GOT3 (cell line): Measurements from ENCODE around the gene ARID4B.
A peak's percentile ranks its signal among the peaks of the same experiment; 100 is the strongest.
"Not testable (repeated sequence)": the region's sequence is repeated elsewhere in the genome, so short reads cannot be mapped to it uniquely, and the experiment has no call there.

Experiments used
- DNase-seq: peaks from one replicate; lab custom pipeline; 2025; ENCODE audit warnings: mixed read lengths; lab: John Stamatoyannopoulos, UW

ARID4B gene

DNA sequence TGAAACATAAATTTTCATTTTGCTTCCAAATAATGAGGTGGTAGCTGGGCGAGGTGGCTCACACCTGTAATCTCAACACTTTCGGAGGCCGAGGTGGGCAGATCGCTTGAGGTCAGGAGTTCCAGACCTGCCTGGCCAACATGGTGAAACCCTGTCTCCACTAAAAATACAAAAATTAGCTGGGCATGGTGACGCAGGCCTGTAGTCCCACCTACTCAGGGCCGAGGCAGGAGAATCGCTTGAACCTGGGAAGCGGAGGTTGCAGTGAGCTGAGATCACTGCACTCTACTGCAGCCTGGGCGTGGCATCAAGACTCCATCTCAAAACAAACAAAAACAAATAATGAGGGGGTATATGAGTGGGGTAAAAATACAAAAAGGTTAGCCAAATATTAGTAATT lies 168.0 kb downstream of the ARID4B start:
- DNase-seq: not testable (repeated sequence)

DNA sequence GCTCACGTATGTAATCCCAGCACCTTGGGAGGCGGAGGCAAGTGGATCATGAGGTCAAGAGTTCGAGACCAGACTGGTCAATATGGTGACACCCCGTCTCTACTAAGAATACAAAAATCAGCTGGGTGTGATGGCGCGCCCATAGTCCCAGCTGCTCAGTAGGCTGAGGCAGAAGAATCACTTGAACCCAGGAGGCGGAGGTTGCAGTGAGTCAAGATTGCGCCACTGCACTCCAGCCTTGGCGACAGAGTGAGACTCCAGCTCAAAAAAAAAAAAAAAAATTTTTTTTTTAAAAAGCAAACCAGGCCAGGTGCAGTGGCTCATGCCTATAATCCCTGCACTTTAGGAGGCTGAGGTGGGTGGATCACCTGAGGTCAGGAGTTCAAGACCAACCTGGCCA lies 168.7 kb downstream of the ARID4B start:
- DNase-seq: not testable (repeated sequence)

DNA sequence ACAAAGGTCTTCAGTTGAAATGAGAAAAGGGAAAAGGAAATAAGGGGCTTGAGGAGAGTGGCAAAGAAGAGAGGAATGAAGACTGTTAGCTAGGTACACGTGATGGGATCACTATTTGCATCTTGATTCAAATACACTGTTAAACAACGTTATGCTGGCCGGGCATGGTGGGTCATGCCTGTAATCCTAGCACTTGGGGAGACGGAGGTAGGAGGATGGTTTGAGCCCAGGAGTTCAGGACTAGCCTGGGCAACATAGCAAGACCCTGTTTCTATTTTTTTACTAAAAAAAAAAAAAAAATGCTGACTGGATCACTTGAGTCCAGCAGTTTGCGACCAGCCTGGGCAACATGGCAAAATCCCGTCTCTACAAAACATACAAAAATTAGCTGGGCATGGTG lies 169.3 kb downstream of the ARID4B start:
- DNase-seq: no peak

DNA sequence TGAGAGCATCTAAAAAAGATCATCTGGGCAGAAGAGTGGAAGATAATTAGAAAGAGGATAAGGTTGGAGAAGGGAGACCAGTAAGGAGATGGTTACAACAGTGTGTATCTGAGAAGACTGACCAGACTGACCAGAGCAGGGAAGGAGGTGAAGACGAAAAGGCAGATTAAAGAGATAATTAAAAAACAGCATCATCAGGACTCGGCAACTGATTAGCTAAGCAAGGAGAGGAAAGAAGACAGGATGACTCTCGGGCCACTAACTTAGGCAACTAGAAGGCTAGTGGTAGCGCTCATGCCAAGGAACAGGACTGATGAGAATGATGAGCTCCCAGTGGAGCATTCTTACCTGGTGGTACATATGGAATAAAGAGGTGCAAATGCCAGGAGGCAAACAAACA lies 170.8 kb downstream of the ARID4B start:
- no peak for DNase-seq

DNA sequence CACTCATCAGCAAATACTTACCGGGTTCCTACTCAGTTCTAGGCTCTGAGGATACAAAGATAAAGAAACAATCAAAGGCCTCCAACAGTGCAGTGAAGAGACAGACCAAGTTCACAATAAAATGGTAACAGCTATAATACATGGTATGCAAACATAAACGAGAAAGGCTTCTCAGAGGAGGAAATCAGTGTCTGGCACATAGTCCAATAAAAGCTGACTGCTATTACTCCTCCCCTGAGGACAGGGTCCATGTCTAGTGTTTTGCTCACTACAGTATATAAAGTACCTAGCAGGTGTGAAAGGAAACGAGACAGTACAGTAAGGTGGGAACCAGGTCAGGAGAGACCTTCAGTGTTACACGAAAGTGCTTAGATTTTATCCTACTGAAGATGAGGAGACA lies 171.2 kb downstream of the ARID4B start:
- DNase-seq: no peak

DNA sequence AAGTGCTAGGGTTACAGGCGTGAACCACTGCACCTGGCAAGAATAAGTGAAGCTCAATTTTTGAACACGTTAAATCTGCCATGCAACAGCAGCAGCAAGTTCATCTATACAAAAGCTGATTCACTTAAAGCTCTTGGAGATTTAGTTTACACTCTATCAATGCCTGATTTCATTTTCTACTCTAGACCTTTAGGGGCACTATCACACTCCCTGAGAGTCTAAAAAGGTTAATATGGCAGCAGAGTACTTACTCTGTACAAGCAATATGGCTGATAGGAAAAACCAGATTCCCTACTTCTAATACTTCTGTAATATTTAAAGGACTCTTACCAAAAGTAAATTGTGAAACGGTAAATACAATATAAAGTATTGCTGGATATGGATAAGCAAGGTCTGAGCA lies 171.7 kb downstream of the ARID4B start:
- no peak for DNase-seq

DNA sequence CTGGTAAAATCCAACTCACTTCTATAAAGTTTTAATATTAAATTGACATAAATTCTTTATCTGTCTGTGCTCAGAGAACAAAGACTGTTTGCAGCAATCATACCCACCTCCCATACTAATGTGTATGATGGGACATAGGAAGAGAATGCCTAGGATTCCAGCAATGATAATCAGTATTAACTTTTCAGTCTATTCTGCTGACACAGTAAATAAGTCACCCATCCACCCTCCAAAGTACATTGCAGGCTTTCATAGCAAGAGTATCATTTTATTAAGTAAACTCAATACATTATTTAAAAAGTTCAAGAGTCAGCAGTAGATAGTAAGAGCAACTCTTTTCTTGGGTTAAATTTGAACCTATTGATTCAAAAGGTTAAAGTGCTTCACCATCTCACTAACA lies 175.7 kb downstream of the ARID4B start:
- no peak for DNase-seq

DNA sequence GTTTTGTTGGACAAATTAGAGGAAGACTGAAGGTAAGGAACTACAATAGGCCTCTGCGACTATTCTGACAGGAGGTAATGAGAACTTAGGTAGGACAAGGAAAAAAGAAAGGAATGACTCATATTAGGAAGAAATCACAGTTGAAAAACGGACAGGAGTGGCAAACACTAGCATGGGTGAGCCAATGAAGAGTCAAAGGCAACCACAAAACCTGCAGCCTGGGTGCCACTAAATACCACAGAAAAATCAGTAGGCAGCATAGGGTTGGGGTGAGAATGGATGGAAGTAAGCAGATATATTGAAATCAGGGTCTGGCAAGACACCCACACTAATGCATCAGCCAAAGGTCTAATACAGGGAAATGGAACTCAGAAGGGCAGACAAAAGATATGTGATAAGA lies 176.9 kb downstream of the ARID4B start:
- no peak for DNase-seq

DNA sequence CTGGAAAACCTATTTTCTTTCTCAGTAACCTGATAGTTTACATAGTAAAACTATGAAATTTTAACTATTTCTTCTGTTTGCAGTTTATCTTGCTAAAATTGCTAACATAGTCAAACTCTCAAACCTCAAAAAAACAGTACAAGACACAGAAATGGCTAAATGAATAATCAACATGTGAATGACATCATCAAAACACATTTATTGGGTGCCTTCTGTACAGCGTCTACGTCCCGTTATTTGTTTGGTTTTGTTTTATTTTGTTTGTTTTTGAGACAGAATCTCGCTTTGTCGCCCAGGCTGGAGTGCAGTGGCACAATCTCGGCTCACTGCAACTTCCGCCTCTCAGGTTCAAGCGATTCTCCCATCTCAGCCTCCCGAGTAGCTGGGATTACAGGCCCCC lies 178.2 kb downstream of the ARID4B start:
- DNase-seq: no peak

DNA sequence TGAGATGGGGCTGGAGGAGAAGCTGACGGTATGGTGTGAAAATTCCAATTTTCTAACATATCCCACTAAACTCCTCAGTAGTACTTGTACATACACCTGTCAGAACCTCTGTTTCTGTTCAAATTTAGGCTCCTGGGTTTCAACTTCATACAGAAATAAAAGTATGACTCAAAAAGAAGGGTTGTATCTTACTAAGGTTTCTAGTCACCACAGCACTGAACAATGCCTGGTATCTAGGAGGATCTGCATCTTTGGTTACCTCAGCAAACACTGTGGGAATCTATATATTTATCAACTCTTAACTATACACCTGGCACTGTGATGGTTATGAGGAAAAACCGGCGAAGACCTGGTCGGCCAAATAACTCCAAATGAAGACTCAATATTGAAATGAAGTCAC lies 180.7 kb downstream of the ARID4B start:
- DNase-seq: no peak

DNA sequence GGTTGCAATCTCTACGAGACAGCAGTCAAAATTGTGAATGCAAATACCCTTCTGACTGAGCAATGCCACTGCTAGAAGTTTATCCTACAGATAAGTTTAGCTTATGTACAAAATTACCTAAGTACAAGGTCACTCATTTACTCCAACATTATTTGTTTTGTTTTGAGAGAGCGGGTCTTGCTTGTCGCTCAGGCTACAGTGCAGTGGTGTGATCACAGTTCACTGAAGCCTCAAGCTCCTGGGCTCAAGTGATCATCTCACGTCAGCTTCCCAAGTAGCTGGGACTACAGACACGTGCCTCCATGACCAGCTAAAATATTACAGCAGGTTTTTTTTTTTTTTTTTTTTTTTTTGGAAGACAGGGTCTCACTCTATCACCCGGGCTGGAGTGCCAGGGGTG lies 182.3 kb downstream of the ARID4B start:
- DNase-seq: no peak

DNA sequence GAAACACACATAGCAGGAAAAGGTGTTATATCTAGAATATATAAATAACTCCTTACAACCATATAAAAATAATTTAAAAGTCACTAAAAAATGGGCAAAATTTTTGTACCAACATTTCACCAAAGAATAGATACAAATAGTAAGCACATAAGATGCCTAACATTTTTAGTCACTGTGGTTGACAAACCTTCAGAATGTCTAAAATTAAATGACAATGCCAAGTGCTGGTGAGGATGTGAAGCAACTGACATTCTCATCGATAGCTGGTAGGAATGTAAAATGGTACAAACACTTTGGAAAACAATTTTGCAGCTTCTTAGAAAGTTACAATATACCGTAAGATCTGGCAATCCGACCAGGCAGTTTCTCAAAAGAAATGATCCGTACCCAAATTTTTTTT lies 185.0 kb downstream of the ARID4B start:
- DNase-seq: no peak

DNA sequence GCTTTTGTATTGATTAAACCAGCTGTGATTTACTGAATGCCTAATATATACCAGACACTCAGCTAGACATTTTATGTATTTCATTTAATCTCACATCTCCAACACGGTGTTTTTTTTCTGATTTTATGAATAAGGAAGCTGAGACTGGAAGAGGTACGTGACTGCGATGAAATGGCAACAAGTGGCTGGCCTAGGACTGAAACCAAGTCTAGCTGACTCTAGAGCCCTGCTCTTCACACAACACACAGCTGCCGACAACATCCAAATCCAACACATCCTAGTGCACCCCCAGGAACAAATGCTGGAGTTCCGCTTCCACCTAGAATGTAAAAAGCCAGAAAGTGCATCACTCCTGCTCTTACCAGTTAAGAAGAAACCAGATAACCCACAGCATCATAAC lies 188.7 kb downstream of the ARID4B start:
- DNase-seq: no peak

DNA sequence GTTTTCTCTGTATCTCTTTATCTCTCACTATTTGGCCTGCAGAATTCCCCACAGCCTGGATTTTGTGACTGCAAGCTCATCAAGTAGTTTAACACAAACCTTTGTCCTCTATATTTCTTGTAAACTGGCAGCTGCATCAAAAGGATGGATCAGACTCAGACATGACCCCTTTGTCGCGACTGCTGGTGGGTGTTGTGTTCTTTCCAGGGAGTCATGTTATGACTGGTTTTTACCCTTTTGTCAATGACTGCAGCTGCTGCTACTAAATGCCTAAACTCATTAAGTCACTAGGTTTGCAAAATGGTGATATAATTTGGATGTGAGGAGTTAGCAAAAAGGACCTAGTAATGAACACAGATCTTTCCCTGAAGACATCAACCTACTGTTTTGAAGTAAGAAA lies 189.2 kb downstream of the ARID4B start:
- DNase-seq: no peak

DNA sequence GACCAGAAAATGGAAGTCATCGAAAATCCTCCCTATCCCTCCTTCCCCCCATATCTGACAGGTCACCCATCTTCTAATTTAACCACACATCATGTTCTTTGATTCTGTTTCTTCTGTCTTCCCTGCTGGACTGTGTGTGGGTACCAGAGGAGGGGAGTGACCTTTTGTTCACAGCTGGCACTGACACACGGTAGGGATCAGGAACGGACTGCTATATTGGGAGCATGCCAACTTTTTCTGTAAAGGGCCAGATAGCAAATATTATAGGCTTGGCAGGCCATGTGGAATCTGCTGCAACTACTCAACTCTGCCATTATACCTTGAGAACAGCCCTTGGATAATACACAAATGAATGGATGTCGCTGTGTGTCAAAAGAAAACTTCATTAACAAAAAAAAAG lies 191.9 kb downstream of the ARID4B start:
- DNase-seq: no peak

DNA sequence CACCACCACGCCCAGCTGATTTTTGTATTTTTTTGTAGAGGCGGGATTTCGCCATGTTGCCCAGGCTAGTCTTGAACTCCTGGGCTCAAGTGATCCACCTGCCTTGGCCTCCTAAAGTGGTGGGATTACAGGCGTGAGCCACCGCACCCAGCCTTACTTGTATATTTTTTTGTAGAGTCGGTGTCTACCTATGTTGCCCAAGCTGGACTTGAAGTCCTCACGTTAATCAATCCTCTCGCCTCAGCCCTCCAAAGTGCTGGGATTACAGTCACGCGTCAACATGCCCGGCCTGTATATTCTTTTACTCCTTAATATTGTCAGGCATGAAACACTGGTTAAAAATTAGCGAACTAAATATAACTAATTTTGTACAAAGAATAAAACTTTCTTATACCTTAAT lies 193.8 kb downstream of the ARID4B start:
- no peak for DNase-seq

DNA sequence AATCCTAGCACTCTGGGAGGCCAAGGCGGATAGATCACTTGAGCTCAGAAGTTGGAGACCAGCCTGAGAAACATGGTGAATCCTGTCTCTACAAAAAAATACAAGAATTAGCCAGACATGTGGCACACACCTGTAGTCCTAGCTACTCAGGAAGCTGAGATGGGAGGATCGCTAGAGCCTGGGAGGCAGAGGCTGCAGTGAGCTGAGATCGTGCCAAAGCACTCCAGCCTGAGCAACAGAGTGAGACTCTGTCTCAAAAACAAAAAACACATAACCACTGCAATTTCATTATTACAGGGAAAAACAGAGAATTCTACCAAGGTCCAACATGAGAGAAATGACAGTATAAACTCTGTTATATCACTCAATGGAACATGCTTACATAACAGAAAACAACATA lies 194.9 kb downstream of the ARID4B start:
- no peak for DNase-seq

DNA sequence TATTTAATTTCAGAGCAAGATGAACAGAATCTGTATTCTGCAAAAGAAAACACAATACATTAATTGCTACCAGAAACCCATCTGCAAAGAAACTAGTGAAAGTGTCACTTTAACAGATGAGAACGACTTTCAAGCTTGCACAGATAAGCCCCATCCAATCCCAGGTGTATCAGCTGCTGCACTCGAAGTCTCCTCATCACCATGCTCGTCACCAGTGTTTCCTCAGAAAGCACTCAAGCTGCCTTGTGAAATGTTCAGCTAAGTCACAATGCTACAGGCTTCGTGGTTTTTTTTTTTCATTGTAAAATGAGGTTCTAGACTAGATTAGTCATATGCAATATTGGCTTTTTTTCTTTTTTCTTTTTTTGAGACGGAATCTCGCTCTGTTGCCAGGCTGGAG lies 196.0 kb downstream of the ARID4B start:
- no peak for DNase-seq

DNA sequence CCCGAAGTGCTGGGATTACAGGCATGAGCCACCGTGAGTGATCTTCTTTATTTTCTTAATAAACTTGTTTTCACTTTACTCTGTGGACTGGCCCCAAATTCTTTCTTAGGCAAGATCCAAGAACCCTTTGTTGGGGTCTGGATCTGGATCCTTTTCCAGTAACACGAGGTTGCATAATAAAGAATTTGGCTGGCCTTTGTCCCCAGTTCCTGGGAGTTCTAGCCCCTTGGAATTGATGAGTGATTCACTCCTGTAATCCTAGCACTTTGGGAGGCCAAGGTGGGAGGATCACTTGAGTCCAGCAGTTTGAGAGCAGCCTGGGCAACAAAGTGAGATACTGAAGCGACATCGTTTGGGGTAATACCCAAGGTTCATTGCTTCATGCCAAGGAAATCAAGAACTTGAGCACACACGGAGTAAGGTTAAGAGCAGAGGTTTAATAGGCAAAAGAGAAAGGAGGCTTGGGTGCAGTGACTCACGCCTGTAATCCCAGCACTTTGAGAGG lies 197.2 kb downstream of the ARID4B start:
- DNase-seq: no peak

DNA sequence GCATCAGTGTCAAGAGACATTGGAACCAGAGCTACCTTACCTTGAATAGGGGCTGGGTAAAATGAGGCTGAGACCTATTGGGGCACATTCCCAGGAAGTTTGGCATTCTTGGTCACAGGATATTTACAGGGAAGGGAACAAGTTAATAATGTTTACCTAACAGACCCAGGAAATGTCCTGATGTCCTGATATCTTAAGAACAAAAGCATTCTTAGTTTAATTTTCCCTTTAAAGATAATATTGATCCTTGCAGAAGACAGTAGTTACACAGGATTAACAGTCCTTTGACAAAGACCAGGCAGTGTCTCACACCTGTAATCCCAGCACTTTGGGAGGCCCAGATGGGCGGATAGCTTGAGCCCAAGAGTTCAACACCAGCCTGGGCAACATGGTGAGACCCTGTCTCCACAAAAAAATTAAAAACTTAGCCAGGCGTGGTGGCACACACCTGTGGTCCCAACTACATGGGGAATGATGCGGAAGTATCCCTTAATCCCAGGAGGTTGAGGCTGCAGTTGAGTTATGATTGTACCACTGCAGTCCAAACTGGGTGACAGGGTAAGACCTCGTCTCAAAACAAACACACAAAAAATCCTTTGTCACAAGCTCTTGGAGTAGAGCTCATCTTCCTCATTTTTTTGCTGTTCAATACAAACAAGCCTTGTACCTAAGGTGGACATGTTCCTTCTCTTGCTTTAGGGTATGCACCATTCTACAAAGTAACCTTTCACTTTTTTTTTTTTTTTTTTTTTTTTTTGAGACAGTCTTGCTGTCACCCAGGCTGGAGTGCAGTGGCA lies 198.0 kb downstream of the ARID4B start:
- DNase-seq: no peak

DNA sequence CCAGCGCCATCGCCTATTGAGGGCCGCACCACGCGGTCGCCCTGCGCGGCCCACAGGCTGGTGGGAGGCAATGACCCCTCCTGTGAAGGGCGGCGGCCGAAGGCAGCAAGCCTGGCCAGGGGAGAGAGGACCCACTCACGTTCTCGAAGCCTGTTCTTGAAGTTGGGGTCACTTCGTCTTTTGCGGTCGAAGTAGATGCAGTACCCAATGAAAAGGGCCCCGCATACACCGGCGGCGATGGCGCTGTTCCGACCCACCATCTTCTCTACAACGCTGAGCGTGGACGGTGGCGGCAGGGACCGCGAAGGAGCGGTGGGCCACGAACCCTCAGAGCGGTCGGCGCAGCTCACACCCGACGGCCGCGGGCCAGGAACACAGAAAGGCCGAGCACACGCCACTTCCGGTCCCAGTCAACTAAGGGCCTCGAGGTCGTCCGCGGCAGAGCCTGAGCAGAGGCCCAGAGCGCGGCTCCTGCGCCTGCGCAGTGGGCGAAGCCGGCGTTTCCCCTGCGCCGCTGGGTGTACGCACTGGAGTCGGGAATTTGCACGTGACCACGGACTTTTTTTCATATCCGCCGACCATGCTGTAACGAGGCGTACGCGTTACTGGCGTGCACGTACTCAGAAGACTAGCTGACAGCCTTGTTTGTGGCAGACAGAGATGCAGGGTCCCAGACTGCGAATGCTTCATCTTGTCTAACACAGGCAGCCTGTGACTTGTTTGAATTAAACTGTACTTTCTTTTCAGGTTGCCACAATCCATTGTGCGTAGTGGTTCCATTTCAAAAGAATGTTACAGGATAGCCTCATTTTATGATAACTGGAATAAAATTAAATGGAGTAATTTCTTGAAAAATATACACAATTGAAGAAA lies 199.3 kb downstream of the ARID4B start, which contains the start of gene TOMM20:
Gene TOMM20 (minus strand): TSS at position 382 of the 873 bp plus-strand sequence. CDS start 122 bp downstream, at position 260.
- DNase-seq: peak; percentile 92

DNA sequence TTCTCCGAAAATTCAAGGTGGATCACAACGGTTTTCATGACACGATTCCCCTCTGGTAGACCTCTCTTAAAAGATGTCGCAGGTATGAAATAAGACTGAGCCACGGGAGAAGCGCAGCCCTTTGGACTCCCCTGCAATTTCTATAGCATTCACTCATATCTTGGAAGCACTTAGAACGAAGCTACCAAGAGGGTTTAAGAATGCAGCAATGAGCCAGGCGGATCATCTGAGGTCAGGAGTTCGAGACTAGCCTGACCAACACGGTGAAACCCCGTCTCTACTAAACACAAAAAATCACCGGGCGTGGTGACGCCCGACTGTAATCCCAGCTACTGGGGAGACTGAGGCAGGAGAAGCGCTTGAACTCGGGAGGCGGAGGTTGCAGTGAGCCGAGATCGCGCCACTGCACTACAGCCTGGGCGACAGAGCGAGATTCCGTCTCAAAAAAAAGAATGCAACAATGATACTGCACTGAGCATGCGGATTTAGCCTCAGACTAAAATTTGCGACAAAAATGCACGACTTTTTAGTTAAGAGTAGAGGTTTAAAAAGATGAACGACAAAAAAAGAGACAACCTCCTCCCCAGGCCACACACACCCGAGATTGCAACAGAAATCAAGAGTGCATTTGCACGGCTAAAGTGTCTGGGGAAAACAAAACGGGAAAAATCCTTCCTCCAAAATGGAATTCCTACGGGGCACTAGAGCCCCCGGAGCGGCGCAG lies 200.1 kb downstream of the ARID4B start:
- DNase-seq: no peak
